Lower leg skin (tissue), 3 donors: ENCODE data around the gene DUSP2.

Experiments
- POLR2A ChIP-seq, 2 donors: fragments of 450-650 bp; IDR thresholded peaks; one replicate each; pipeline ENCODE4 v1.6.1; 2016 to 2017; ENCODE audit warnings: antibody characterized with exemption in 2 of 2, mild to moderate bottlenecking in 1 of 2, moderate library complexity in 1 of 2
- TF ChIP-seq, protein P1 (sequence below), 3 donors: fragments of 450-650 bp; IDR thresholded peaks; one replicate each; pipeline ENCODE4 v1.5.1; 2016; ENCODE audit warnings: antibody characterized with exemption in 3 of 3, mild to moderate bottlenecking in 3 of 3, moderate library complexity in 2 of 3

DNA sequence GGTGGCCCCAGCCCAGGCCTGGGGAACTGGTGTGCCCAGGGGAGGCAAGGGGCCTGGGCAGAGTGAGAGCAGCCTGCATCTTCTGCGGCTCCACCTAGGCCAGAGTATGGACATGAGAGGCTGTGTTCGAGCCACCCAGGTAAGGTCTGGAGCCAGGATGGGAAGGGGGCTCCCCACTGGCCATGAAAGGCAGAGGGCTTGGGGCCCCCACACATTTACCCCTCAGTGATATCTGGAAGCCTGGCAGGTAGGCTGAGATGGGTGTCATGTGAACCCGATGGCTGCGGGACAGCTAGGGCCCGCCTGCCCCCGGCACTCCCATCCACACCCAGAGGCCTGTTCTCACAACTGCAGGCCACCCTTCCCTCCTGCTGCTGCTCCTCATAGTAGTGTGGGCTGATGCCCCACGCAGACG is 42.0 kb downstream of the DUSP2 start:
- no peak for TF ChIP-seq POLR2A (IDR thresholded peaks at IDR 0.05)
- TF ChIP-seq, protein P1, sequence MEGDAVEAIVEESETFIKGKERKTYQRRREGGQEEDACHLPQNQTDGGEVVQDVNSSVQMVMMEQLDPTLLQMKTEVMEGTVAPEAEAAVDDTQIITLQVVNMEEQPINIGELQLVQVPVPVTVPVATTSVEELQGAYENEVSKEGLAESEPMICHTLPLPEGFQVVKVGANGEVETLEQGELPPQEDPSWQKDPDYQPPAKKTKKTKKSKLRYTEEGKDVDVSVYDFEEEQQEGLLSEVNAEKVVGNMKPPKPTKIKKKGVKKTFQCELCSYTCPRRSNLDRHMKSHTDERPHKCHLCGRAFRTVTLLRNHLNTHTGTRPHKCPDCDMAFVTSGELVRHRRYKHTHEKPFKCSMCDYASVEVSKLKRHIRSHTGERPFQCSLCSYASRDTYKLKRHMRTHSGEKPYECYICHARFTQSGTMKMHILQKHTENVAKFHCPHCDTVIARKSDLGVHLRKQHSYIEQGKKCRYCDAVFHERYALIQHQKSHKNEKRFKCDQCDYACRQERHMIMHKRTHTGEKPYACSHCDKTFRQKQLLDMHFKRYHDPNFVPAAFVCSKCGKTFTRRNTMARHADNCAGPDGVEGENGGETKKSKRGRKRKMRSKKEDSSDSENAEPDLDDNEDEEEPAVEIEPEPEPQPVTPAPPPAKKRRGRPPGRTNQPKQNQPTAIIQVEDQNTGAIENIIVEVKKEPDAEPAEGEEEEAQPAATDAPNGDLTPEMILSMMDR (IDR thresholded peaks at IDR 0.05), result no peak
